ENCODE results near the gene TIE1. TPM values are rescaled to one million over a fixed set of nuclear protein-coding genes. Genes with fewer than 3 reads are reported as not detected.
"Not testable (repeated sequence)": the region's sequence is repeated elsewhere in the genome, so short reads cannot be mapped to it uniquely, and the experiment has no call there.

TIE1 gene
- polyA plus RNA-seq, 1 donor, result 55.3 TPM

DNA sequence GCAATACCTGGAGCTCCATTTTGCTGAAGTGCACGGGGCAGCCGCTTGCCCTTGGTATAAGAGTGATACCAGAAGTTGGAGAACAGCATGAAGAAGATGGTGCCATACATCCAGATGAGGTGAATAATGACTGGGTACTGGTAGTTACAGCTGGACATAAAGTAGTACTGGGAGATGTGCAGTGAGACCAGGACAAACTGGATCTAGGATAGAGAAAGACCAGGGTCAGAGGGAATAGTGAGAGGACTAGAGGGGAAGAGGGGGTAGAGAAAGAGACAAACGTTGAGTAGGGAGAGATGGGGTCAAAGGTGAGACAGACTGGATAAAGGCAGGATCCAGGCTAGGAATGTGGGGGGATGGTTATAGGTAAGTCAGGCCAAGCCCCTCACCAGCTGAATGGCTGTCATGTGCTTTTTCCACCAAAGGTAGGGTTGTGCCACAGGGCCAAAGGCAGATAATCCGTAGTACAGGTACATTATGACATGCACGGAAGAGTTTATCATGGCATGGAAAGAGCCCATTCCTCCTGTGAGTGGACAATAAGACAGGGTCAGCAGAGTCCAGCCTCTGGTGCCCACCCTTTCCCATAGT, 63.2 kb downstream of the TIE1 start:
- DNase-seq, result no peak

DNA sequence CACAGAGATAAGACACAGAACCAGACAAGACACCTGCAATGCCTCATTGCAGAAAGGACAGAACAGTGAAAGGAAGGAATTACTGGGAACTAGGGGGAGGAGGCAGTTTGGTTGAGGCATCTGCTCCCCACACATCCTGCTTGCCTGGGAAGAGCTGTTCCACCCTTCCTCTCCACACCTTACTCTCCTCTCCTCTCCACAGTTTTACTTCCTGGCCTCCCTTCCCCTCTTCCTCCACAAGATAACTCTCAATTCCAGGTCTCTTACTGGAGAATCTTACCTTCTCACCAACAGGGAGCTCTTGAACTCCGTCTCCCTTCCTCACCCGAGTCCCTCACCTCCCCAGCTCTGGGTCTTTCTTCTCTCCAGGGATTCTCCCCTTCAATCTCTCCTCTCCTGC, 64.9 kb downstream of the TIE1 start:
- DNase-seq, result no peak

DNA sequence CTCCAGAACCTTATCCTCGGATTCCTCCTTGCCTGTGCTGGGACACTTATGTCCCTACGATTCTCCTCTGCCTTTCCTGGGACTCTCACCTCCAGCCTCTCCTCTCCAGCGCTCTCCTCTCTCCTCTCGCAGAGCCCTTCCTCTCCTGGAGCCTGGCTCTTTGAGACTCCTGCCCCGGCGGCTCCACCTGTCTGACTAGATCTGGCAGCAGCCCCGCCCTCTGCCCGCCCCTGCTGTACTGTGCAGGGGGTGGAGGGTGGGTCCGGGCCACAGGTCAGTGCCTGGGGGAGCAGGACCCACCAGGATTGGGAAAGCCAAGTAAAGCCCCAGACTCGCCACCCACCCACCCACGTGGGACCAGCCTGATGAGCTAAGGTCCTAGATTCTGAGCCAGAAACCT, 65.4 kb downstream of the TIE1 start:
- no peak for DNase-seq

DNA sequence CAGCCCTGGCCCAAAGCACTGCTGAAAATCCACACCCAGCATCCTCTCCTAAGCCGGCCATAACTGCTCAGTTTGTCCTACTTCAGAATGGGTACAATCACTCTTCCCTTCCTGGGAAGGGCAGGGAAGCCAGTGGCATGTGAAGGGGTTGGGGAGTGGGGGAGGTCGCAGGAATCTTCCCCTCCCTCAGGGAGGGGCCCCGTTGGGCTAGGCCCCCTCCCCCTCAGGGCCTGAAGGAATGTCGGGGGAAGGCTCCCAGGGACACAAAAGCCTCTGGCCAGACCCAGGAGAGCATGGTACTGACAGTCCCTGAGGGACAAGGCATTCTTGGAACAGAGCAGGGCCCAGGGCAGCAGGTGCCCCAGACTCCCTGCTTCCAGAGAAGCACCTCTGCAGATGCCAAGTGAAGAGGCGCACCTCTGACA, 65.8 kb downstream of the TIE1 start:
- no peak for DNase-seq

DNA sequence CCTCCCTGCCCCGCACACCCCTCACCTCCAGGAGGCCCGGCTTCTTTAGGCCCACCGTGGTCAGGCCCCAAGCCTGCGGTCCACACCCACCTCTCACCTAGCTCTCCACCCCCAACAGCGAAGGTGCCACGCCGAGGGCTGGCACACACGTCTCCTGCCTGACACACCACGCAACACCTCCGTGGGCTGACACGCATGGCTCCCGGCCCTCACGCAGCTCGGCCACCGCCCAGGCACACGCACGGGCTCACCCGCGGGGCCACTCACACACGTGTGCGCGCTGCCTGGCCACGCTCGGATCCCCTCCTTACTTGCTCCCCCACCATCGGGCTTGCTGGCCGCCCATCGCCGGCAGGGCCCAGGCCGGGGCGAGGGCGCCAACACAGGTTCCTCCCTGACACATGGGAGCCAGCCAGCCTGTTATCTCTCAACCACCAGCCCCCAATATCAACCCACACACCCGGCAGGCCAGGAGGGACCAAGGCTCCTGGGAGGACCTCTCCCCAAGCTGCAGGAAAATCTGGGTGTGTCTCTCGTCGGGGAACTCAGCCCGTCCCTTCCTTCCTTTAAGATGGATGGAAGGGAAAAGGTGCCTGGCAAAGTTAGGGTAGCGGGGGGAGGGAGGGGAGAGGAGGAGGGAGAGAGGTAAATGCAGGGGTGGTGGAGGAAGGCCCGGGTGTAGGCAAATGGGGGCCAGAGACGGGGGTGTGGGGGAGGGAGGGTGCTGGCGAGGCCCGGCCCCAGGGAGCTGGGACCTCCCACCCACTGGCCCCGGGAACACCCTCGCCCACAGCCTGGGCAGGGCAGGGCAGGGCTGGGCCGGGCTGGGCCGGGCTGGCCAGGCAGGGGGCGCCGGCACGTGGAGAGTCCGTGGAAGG, 66.5 kb downstream of the TIE1 start:
- DNase-seq, result no peak

DNA sequence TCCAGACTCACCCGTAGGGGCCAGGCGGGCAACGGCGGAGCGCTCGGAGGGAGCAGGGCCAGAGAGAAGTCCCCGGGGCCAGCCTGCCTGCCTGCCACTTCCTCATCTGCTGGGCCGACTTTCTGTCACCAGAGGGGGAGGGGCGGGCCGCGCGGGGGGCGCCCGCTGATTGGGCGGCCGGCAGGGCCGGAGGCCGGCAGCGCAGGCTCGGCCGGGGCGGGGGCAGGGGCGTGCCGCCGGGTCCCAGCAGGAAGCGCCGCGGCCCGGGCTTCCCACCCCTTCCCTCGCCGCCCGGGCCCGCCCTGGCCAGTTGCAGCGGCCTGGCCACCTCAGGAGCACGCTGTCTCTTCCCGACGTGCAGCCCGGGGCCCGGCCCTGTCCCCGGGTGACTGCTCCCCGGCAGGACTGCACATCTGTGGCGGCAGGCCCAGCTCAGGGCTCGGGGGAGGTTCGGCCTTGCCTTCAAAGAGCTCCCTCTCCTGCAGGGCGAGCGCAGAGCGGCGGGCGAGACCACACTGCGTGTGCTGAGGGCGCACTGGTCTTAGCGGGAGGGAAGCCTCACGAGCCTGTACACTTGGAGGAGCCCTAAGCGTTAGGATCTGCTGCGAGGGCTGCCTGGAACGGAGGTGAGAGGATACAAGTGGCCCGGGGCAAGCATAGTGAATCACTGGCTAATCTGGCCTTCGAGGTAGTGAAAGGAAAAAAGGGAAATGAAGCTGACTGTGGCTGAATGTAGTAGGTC, 67.3 kb downstream of the TIE1 start, which contains the start of gene ELOVL1:
TSS of gene ELOVL1 (minus strand) at position 108 of the 742 bp plus-strand sequence. CDS start 2,402 bp downstream, outside the sequence.
- peak; percentile 90 for DNase-seq

DNA sequence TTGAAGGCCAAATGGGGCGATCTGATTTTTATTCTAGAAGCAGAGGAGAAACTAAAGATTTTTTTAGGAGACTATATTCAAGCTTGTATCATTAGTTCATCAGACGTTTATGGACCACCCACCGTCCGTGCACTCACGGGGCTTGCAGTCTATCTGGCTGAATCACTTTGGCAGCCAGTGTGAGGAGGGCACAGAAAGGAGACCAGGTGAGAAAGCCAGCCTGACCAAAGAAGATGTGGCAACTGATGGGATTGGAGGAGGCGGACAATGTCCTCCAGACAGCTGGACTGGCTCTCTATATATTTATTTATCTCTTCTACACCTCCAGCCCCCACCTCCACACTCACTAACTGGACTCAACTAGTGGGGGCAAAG, 67.9 kb downstream of the TIE1 start:
- DNase-seq, result no peak

DNA sequence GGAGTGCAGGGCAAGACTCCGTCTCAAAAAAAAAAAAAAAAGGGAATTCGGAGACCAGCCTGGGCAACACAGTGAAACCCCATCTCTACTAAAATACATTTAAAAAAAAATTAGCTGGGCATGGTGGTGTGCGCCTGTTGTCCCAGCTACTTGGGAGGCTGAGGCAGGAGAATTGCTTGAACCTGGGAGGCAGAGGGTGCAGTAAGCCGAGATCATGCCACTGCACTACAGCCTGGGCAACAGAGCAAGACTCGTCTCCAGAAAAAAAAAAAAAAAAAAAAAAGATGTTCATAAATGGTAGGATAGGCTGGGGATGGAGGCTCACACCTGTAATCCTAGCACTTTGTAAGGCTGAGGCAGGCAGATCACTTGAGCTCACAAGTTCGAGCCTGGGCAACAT, 69.0 kb downstream of the TIE1 start:
- not testable (repeated sequence) for DNase-seq

DNA sequence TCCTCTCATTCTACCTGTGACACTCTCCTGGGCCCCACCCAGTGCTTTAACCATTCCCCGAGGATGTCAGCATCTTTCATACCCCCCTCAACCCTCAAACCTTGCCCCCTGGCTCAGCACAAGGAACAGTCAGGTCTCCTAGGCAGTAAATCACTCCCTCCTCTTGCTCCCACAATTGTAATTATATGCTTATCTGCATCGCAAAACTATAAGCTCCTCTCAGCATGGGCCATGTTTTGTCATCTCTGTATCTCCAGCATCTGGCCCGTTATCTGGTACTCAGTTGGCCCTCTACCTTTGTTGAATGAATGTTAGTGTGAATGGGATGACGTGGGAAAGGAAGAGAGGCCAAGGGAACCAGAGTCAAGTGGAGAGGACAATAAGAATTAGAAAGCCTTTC, 69.8 kb downstream of the TIE1 start:
- no peak for DNase-seq

DNA sequence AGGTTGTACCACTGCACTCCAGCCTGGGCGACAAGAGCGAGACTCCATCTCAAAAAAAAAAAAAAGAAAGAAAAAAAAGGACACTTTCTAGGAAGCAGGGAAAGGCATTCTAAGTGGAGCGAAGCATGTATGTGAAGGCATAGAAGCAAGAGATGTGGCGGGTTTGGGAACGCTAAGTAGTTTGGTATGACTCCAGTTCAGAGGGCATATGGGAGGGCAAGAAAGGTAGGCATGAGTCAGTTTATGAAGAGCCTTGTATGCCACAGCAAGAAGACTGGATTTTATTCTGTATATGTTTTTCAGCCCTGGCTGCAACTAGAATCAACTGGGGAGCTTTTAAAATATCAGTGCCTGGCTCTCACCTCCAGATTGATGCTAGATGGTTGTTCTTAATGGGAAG, 71.4 kb downstream of the TIE1 start:
- DNase-seq, result no peak

Other genes starting within 250 kb of the TIE1 start
- 35.1 TPM for gene EBNA1BP2, start 128.7 kb upstream of the TIE1 start, polyA plus RNA-seq (ENCODE audit: insufficient read length)
- gene CFAP57, start 128.7 kb upstream of the TIE1 start, polyA plus RNA-seq (ENCODE audit: insufficient read length), result 0.41 TPM
- not detected for gene TMEM125, start 31.0 kb upstream of the TIE1 start, polyA plus RNA-seq (ENCODE audit: insufficient read length)
- not detected for gene C1orf210, start 15.4 kb upstream of the TIE1 start, polyA plus RNA-seq (ENCODE audit: insufficient read length)
- gene MPL, start 36.8 kb downstream of the TIE1 start, polyA plus RNA-seq (ENCODE audit: insufficient read length), result 0.41 TPM
- 15.2 TPM for gene CDC20, start 58.0 kb downstream of the TIE1 start, polyA plus RNA-seq (ENCODE audit: insufficient read length)
- gene ELOVL1, start 67.0 kb downstream of the TIE1 start, polyA plus RNA-seq (ENCODE audit: insufficient read length), result 40.4 TPM
- 26.9 TPM for gene MED8, start 88.8 kb downstream of the TIE1 start, polyA plus RNA-seq (ENCODE audit: insufficient read length)
- 19.6 TPM for gene SZT2, start 88.9 kb downstream of the TIE1 start, polyA plus RNA-seq (ENCODE audit: insufficient read length)
- 23.4 TPM for gene HYI, start 152.9 kb downstream of the TIE1 start, polyA plus RNA-seq (ENCODE audit: insufficient read length)
- gene PTPRF, start 229.9 kb downstream of the TIE1 start, polyA plus RNA-seq (ENCODE audit: insufficient read length), result 29.2 TPM

Data from hindlimb muscle (tissue), 1 donor.